ENCODE data around the gene PATZ1. TPM values are rescaled to one million over a fixed set of nuclear protein-coding genes. Genes with fewer than 3 reads are reported as not detected.

The PATZ1 gene
- total RNA-seq, 1 donor, result 44.3 TPM

DNA sequence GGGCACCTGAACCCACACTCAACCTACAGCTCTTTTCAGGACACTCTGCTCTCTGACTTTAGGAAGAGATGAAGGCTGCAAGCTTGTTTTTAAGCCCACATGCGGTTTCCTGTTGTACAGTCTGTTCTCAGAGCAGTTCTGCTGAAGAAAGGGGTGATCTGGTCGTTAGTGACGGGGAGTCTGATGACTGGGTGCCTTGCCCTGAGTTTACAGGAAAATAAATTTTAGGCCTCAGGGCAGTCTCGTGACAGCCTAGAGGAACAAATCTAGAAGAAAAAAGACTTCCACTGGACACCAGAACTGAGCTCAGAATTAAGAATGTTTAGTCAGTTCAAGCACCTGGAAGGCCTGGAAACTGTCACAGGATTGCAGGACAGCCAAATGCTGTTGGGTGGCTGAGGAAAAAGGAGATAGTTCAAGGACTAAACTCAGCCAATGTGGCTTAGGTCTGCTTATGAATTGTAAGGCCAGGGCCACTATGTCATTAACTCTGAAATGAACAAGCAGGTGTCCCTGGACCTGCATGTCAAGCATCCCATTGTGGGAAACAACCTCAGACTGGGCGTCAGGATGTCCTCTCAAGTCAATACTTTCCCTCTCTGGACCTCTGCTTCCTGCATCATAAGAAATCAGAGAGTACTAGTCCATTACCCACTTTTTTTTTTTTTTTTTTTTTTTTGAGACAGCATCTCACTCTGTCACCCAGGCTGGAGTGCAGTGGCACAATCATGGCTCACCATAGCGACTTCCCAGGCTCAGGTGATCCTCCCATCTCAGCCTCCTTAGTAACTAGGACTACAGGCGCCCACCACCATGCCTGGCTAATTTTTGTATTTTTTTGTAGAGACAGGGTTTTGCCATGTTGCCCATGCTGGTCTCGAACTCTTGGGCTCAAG is 59.5 kb downstream of the PATZ1 start:
- H3K4me3 ChIP-seq (ENCODE audit: low read length), result no peak overlapping the region
- H3K9me3 ChIP-seq (ENCODE audit: low read depth, low read length), result no peaks in the 10 kb centered on the region
- H3K27me3 ChIP-seq (ENCODE audit: insufficient read depth, low read length), result no peaks in the 10 kb centered on the region
- peaks cover 87% of the 10 kb centered on the region for H3K4me1 ChIP-seq (ENCODE audit: insufficient read depth, low read length)

DNA sequence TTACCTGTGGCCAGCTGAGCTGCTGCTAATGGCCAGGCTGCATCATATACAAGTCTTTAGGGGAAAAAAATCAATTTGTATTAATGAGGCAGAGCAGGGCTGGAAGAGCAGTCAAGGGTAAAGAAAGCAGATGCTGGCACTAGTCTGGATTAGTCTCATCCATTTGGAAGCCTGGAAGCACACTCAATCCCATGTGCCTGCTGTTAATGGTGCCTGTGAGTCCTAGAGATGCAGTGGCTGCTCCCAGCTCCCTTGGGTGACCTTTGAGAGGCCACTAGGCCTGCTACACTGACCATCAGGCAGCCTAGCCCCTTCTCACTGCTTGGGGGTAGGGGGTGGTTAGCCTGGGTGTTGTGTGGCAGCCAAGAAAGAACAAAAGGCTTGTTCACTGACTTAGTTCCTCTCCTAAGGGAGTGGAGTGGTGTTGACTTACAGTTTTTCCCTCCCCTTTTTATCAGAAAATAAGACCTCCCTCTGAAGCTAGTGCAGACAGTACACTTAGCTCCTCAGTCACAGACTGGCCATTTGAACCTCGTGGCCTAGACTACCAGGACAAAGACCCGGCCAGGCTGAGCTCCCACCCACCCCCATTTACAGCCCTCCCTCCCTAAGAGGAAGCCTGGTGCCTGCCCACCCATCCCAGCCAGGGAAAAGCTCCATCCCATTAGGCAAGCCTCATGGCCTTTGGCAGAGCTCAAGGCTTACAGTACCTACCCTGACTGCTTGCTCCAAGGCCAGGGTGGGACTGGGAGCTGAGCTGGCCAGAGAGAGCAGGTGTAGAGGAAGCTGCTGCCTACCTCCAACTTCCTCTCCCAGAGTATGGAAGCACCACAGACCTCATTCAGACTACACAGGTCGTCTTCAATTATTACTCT is 61.6 kb downstream of the PATZ1 start:
- Histone ChIP-seq H3K4me3 (ENCODE audit: low read length) (no peak overlapping the region), H3K27me3 (ENCODE audit: insufficient read depth, low read length) (no peaks in the 10 kb centered on the region), H3K9me3 (ENCODE audit: low read depth, low read length) (no peaks in the 10 kb centered on the region), H3K4me1 (ENCODE audit: insufficient read depth, low read length) (peaks cover 97% of the 10 kb centered on the region)

- Histone ChIP-seq H3K4me3 (ENCODE audit: low read length) (no peak overlapping the region), H3K27me3 (ENCODE audit: insufficient read depth, low read length) (no peaks in the 10 kb centered on the region), H3K9me3 (ENCODE audit: low read depth, low read length) (no peaks in the 10 kb centered on the region), H3K4me1 (ENCODE audit: insufficient read depth, low read length) (peaks cover 97% of the 10 kb centered on the region)
Measured at GRCh38 chr22:31282748-31283468, 63.2 kb downstream of the PATZ1 start.

- Histone ChIP-seq H3K4me1 (ENCODE audit: insufficient read depth, low read length) (peaks cover 88% of the 10 kb centered on the region), H3K4me3 (ENCODE audit: low read length) (no peak overlapping the region), H3K9me3 (ENCODE audit: low read depth, low read length) (no peaks in the 10 kb centered on the region), H3K27me3 (ENCODE audit: insufficient read depth, low read length) (no peaks in the 10 kb centered on the region)
Measured at GRCh38 chr22:31281733-31282132, 64.4 kb downstream of the PATZ1 start.

DNA sequence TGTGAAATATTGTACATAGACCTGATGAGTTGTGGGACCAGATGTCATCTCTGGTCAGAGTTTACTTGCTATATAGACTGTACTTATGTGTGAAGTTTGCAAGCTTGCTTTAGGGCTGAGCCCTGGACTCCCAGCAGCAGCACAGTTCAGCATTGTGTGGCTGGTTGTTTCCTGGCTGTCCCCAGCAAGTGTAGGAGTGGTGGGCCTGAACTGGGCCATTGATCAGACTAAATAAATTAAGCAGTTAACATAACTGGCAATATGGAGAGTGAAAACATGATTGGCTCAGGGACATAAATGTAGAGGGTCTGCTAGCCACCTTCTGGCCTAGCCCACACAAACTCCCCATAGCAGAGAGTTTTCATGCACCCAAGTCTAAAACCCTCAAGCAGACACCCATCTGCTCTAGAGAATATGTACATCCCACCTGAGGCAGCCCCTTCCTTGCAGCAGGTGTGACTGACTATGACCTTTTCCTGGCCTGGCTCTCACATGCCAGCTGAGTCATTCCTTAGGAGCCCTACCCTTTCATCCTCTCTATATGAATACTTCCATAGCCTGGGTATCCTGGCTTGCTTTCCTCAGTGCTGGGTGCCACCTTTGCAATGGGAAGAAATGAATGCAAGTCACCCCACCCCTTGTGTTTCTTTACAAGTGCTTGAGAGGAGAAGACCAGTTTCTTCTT is 66.2 kb downstream of the PATZ1 start:
- Histone ChIP-seq H3K9me3 (ENCODE audit: low read depth, low read length) (no peaks in the 10 kb centered on the region), H3K4me3 (ENCODE audit: low read length) (no peak overlapping the region), H3K4me1 (ENCODE audit: insufficient read depth, low read length) (peaks cover 72% of the 10 kb centered on the region), H3K27me3 (ENCODE audit: insufficient read depth, low read length) (no peaks in the 10 kb centered on the region)

- H3K4me1 ChIP-seq (ENCODE audit: insufficient read depth, low read length), result peaks cover 66% of the 10 kb centered on the region
- no peaks in the 10 kb centered on the region for H3K27me3 ChIP-seq (ENCODE audit: insufficient read depth, low read length)
- H3K4me3 ChIP-seq (ENCODE audit: low read length), result no peak overlapping the region
- H3K9me3 ChIP-seq (ENCODE audit: low read depth, low read length), result no peaks in the 10 kb centered on the region
Measured at GRCh38 chr22:31279327-31279669, 66.8 kb downstream of the PATZ1 start.

GRCh38 chr22:31278626-31279326 is 67.4 kb downstream of the PATZ1 start:
- H3K4me3 ChIP-seq (ENCODE audit: low read length), result no peak overlapping the region
- peaks cover 61% of the 10 kb centered on the region for H3K4me1 ChIP-seq (ENCODE audit: insufficient read depth, low read length)
- no peaks in the 10 kb centered on the region for H3K27me3 ChIP-seq (ENCODE audit: insufficient read depth, low read length)
- H3K9me3 ChIP-seq (ENCODE audit: low read depth, low read length), result no peaks in the 10 kb centered on the region

GRCh38 chr22:31278151-31278621 is 68.0 kb downstream of the PATZ1 start:
- Histone ChIP-seq H3K9me3 (ENCODE audit: low read depth, low read length) (no peaks in the 10 kb centered on the region), H3K27me3 (ENCODE audit: insufficient read depth, low read length) (no peaks in the 10 kb centered on the region), H3K4me3 (ENCODE audit: low read length) (no peak overlapping the region), H3K4me1 (ENCODE audit: insufficient read depth, low read length) (peaks cover 55% of the 10 kb centered on the region)

GRCh38 chr22:31277741-31278140 is 68.4 kb downstream of the PATZ1 start:
- H3K4me3 ChIP-seq (ENCODE audit: low read length), result no peak overlapping the region
- H3K27me3 ChIP-seq (ENCODE audit: insufficient read depth, low read length), result no peaks in the 10 kb centered on the region
- H3K9me3 ChIP-seq (ENCODE audit: low read depth, low read length), result no peaks in the 10 kb centered on the region
- H3K4me1 ChIP-seq (ENCODE audit: insufficient read depth, low read length), result peaks cover 52% of the 10 kb centered on the region

DNA sequence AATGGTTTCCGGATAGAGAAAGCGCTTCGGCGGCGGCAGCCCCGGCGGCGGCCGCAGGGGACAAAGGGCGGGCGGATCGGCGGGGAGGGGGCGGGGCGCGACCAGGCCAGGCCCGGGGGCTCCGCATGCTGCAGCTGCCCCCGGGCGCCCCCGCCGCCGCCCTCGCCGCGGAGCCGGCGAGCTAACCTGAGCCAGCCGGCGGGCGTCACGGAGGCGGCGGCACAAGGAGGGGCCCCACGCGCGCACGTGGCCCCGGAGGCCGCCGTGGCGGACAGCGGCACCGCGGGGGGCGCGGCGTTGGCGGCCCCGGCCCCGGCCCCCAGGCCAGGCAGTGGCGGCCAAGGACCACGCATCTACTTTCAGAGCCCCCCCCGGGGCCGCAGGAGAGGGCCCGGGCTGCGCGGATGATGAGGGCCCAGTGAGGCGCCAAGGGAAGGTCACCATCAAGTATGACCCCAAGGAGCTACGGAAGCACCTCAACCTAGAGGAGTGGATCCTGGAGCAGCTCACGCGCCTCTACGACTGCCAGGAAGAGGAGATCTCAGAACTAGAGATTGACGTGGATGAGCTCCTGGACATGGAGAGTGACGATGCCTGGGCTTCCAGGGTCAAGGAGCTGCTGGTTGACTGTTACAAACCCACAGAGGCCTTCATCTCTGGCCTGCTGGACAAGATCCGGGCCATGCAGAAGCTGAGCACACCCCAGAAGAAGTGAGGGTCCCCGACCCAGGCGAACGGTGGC is 69.5 kb downstream of the PATZ1 start:
- H3K4me3 ChIP-seq (ENCODE audit: low read length), result no peak overlapping the region
- no peaks in the 10 kb centered on the region for H3K9me3 ChIP-seq (ENCODE audit: low read depth, low read length)
- H3K4me1 ChIP-seq (ENCODE audit: insufficient read depth, low read length), result peaks cover 46% of the 10 kb centered on the region
- H3K27me3 ChIP-seq (ENCODE audit: insufficient read depth, low read length), result no peaks in the 10 kb centered on the region

Other genes starting within 250 kb of the PATZ1 start
- gene SELENOM, start 238.8 kb downstream of the PATZ1 start, total RNA-seq, result 14.6 TPM
- gene INPP5J, start 223.4 kb downstream of the PATZ1 start, total RNA-seq, result not detected
- gene PLA2G3, start 205.8 kb downstream of the PATZ1 start, total RNA-seq, result not detected
- gene RNF185, start 186.2 kb downstream of the PATZ1 start, total RNA-seq, result 15.0 TPM
- 19.7 TPM for gene LIMK2, start 134.0 kb downstream of the PATZ1 start, total RNA-seq
- gene PIK3IP1, start 53.9 kb downstream of the PATZ1 start, total RNA-seq, result 608 TPM
- 48.1 TPM for gene DRG1, start 53.3 kb upstream of the PATZ1 start, total RNA-seq
- 21.9 TPM for gene EIF4ENIF1, start 143.5 kb upstream of the PATZ1 start, total RNA-seq
- 63.2 TPM for gene SFI1, start 150.2 kb upstream of the PATZ1 start, total RNA-seq